ENCODE measurements around the gene KRT82. TPM values are rescaled to one million over a fixed set of nuclear protein-coding genes. Genes with fewer than 3 reads are reported as not detected.
"Not testable (repeated sequence)": the region's sequence is repeated elsewhere in the genome, so short reads cannot be mapped to it uniquely, and the experiment has no call there.

KRT82 gene
- polyA plus RNA-seq, 2 donors, result not detected

GRCh38 chr12:52350021-52350620 lies 56.0 kb downstream of the KRT82 start:
- Histone ChIP-seq H3K4me1 (ENCODE audit: control insufficient read depth in 2 of 2, insufficient read depth in 2 of 2, low read length in 1 of 2) (peaks cover 0 to 8% of the 10 kb centered on the region in 2 donors), H3K27ac (ENCODE audit: low read depth in 2 of 2, low read length in 1 of 2) (no peak overlapping the region), H3K36me3 (ENCODE audit: control insufficient read depth in 2 of 2, insufficient read depth in 2 of 2, low read length in 1 of 2) (no peaks in the 10 kb centered on the region), H3K4me3 (ENCODE audit: low read depth in 1 of 2, low read length in 2 of 2) (no peak overlapping the region), H3K9me3 (ENCODE audit: control insufficient read depth in 2 of 2, insufficient read depth in 1 of 2, low read depth in 1 of 2, low read length in 1 of 2) (no peaks in the 10 kb centered on the region), H3K27me3 (ENCODE audit: control insufficient read depth in 1 of 2, insufficient read depth in 2 of 2, low read length in 2 of 2) (no peaks in the 10 kb centered on the region)
- 94 to 95% methylated on average over 8 of the region's 8 CpGs for WGBS, 2 donors

GRCh38 chr12:52349196-52349595 lies 56.9 kb downstream of the KRT82 start:
- no peaks in the 10 kb centered on the region for H3K27me3 ChIP-seq (ENCODE audit: control insufficient read depth in 1 of 2, insufficient read depth in 2 of 2, low read length in 2 of 2)
- 69 to 71% methylated on average over 6 of the region's 6 CpGs for WGBS, 2 donors
- H3K27ac ChIP-seq (ENCODE audit: low read depth in 2 of 2, low read length in 1 of 2), result no peak overlapping the region
- H3K36me3 ChIP-seq (ENCODE audit: control insufficient read depth in 2 of 2, insufficient read depth in 2 of 2, low read length in 1 of 2), result no peaks in the 10 kb centered on the region
- H3K9me3 ChIP-seq (ENCODE audit: control insufficient read depth in 2 of 2, insufficient read depth in 1 of 2, low read depth in 1 of 2, low read length in 1 of 2), result no peaks in the 10 kb centered on the region
- H3K4me1 ChIP-seq (ENCODE audit: control insufficient read depth in 2 of 2, insufficient read depth in 2 of 2, low read length in 1 of 2), result peaks cover 0 to 8% of the 10 kb centered on the region in 2 donors
- H3K4me3 ChIP-seq (ENCODE audit: low read depth in 1 of 2, low read length in 2 of 2), result no peak overlapping the region

DNA sequence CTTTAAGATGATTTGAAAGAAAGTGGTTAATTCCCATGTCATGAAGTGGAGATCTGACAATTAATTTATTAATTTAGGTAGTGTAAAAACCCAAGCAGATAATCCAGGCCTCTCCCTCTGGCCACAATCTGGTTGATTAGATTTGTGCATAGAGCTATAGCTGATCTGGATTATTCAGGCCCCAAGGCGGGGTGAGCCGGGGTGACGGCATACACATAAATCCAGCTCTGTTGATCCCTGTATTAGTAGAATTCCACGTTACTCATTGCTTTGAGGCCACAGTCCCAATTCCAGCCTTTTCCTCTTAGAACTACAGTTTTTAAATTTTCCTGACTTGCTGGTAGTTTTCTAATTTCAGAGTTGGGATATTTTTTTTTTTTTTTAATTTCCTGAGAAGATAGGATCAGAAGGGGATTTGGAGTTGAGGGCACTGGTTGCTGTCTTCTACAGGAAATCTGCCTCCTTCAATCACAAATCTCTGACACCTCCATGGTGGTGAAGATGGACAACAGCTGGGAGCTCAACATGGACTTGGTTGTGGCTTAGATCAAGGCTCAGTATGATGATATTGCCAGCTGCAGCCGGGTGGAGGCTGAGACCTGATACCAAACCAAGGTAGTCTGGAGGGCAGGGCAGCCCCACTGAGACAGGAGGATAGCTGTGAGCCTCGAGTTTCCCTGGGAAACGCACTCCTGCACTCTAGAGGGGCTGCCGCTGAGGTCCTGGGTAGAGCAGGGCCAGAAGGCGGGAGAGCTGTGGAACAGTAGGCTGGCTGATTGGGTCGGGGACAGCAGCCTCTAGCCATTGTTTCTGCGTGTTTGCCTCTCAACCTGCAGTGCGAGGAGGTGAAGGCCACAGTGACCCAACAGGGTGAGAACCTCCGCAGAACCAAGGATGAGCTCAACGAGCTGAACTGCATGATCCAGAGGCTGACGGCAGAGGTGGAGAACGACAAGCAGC lies 58.3 kb downstream of the KRT82 start:
- peaks cover 0 to 6% of the 10 kb centered on the region in 2 donors for H3K4me1 ChIP-seq (ENCODE audit: control insufficient read depth in 2 of 2, insufficient read depth in 2 of 2, low read length in 1 of 2)
- no peaks in the 10 kb centered on the region for H3K27me3 ChIP-seq (ENCODE audit: control insufficient read depth in 1 of 2, insufficient read depth in 2 of 2, low read length in 2 of 2)
- WGBS, 2 donors, result 68 to 72% methylated on average over 16 of the region's 16 CpGs
- no peaks in the 10 kb centered on the region for H3K36me3 ChIP-seq (ENCODE audit: control insufficient read depth in 2 of 2, insufficient read depth in 2 of 2, low read length in 1 of 2)
- peak overlapping the region in 1 of 2 donors; percentile 1 for H3K27ac ChIP-seq (ENCODE audit: low read depth in 2 of 2, low read length in 1 of 2)
- H3K4me3 ChIP-seq (ENCODE audit: low read depth in 1 of 2, low read length in 2 of 2), result no peak overlapping the region
- H3K9me3 ChIP-seq (ENCODE audit: control insufficient read depth in 2 of 2, insufficient read depth in 1 of 2, low read depth in 1 of 2, low read length in 1 of 2), result peaks cover 0 to 3% of the 10 kb centered on the region in 2 donors

DNA sequence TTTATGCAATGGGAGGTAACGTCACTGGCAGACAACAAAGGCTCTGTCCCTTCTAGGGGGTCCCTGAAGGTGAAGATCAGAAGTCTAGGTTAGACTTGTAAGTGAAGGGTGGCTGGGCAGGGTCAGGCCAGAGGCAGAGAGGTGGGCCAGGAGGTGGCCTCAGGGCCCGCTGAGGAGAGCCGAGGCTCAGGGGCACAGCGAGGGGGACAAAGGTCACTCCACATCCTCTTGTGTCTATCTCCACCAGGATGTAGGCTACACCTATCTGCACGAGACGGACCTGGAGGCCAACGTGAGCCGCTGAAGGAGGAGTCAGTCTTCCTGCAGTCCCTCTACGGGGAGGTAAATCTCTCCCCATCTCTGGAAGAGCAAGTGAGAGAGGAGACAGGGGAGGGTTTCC lies 59.1 kb downstream of the KRT82 start:
- Histone ChIP-seq H3K27me3 (ENCODE audit: control insufficient read depth in 1 of 2, insufficient read depth in 2 of 2, low read length in 2 of 2) (no peaks in the 10 kb centered on the region), H3K9me3 (ENCODE audit: control insufficient read depth in 2 of 2, insufficient read depth in 1 of 2, low read depth in 1 of 2, low read length in 1 of 2) (peaks cover 0 to 3% of the 10 kb centered on the region in 2 donors), H3K4me1 (ENCODE audit: control insufficient read depth in 2 of 2, insufficient read depth in 2 of 2, low read length in 1 of 2) (peaks cover 0 to 5% of the 10 kb centered on the region in 2 donors), H3K4me3 (ENCODE audit: low read depth in 1 of 2, low read length in 2 of 2) (no peak overlapping the region), H3K27ac (ENCODE audit: low read depth in 2 of 2, low read length in 1 of 2) (no peak overlapping the region), H3K36me3 (ENCODE audit: control insufficient read depth in 2 of 2, insufficient read depth in 2 of 2, low read length in 1 of 2) (no peaks in the 10 kb centered on the region)
- 76 to 87% methylated on average over 9 of the region's 9 CpGs for WGBS, 2 donors

DNA sequence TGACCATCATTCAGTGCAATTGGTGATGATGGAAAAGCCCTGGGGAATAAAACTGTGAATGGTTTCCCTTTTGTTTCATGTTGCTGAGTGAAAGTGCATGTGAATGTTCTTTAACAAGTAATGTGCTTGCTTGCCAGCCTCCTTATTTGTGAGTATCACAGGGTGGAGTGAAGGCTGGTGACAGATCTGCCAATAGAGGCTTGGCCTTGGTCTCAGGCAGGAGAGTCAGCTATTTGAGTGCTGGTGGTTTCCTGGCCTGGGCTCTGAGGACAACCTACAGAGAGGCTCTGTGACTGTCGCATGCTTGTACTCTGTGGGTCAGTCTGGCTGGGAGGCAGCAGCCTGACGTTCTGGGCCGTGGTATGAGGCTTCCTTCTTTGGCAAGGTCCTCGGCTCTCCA lies 59.5 kb downstream of the KRT82 start:
- 49 to 64% methylated on average over 4 of the region's 4 CpGs for WGBS, 2 donors
- Histone ChIP-seq H3K27me3 (ENCODE audit: control insufficient read depth in 1 of 2, insufficient read depth in 2 of 2, low read length in 2 of 2) (no peaks in the 10 kb centered on the region), H3K4me1 (ENCODE audit: control insufficient read depth in 2 of 2, insufficient read depth in 2 of 2, low read length in 1 of 2) (peaks cover 0 to 5% of the 10 kb centered on the region in 2 donors), H3K4me3 (ENCODE audit: low read depth in 1 of 2, low read length in 2 of 2) (no peak overlapping the region), H3K27ac (ENCODE audit: low read depth in 2 of 2, low read length in 1 of 2) (no peak overlapping the region), H3K36me3 (ENCODE audit: control insufficient read depth in 2 of 2, insufficient read depth in 2 of 2, low read length in 1 of 2) (no peaks in the 10 kb centered on the region), H3K9me3 (ENCODE audit: control insufficient read depth in 2 of 2, insufficient read depth in 1 of 2, low read depth in 1 of 2, low read length in 1 of 2) (peaks cover 0 to 3% of the 10 kb centered on the region in 2 donors)

DNA sequence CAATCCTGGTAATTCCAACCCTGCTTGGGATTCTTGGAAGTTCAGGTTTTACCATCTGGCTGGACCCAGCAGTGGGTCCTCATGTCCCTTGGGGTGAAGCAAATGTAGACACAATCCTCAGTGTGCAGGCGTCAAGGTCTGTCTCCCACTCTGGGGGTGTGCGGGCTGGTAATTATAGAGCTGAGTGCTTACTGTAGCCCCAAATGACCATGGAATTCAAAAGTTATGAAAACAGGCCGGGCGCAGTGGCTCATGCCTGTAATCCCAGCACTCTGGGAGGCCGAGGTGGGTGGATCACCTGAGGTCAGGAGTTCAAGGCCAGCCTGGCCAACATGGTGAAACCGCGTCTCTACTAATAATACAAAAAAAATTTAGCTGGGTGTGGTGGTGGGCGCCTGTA lies 61.1 kb downstream of the KRT82 start:
- not testable (repeated sequence) for H3K4me3 ChIP-seq (ENCODE audit: low read depth in 1 of 2, low read length in 2 of 2); H3K27ac ChIP-seq (ENCODE audit: low read depth in 2 of 2, low read length in 1 of 2); H3K36me3 ChIP-seq (ENCODE audit: control insufficient read depth in 2 of 2, insufficient read depth in 2 of 2, low read length in 1 of 2); H3K9me3 ChIP-seq (ENCODE audit: control insufficient read depth in 2 of 2, insufficient read depth in 1 of 2, low read depth in 1 of 2, low read length in 1 of 2); H3K4me1 ChIP-seq (ENCODE audit: control insufficient read depth in 2 of 2, insufficient read depth in 2 of 2, low read length in 1 of 2); H3K27me3 ChIP-seq (ENCODE audit: control insufficient read depth in 1 of 2, insufficient read depth in 2 of 2, low read length in 2 of 2)
- WGBS, 2 donors, result 83% methylated on average over 8 of the region's 8 CpGs

- no peaks in the 10 kb centered on the region for H3K27me3 ChIP-seq (ENCODE audit: control insufficient read depth in 1 of 2, insufficient read depth in 2 of 2, low read length in 2 of 2)
- H3K27ac ChIP-seq (ENCODE audit: low read depth in 2 of 2, low read length in 1 of 2), result no peak overlapping the region
- H3K36me3 ChIP-seq (ENCODE audit: control insufficient read depth in 2 of 2, insufficient read depth in 2 of 2, low read length in 1 of 2), result no peaks in the 10 kb centered on the region
- 94 to 96% methylated on average over 12 of the region's 12 CpGs for WGBS, 2 donors
- peaks cover 0 to 3% of the 10 kb centered on the region in 2 donors for H3K9me3 ChIP-seq (ENCODE audit: control insufficient read depth in 2 of 2, insufficient read depth in 1 of 2, low read depth in 1 of 2, low read length in 1 of 2)
- peaks cover 0 to 2% of the 10 kb centered on the region in 2 donors for H3K4me1 ChIP-seq (ENCODE audit: control insufficient read depth in 2 of 2, insufficient read depth in 2 of 2, low read length in 1 of 2)
- no peak overlapping the region for H3K4me3 ChIP-seq (ENCODE audit: low read depth in 1 of 2, low read length in 2 of 2)
Measured at GRCh38 chr12:52344111-52344510, 62.0 kb downstream of the KRT82 start.

Other genes with a start within 250 kb of the KRT82 start
- gene KRT80, start 214.3 kb downstream of the KRT82 start, polyA plus RNA-seq, result 10 to 100 TPM; 40.9 to 53.9 TPM
- 100 to 1,000 TPM; 153 to 213 TPM for gene KRT7, start 173.1 kb downstream of the KRT82 start, polyA plus RNA-seq
- under 1 TPM; 0.04 to 0.10 TPM for gene KRT86, start 131.7 kb downstream of the KRT82 start, polyA plus RNA-seq
- under 1 TPM; 0.05 to 0.08 TPM for gene KRT81, start 114.8 kb downstream of the KRT82 start, polyA plus RNA-seq
- not detected for gene KRT83, start 84.9 kb downstream of the KRT82 start, polyA plus RNA-seq
- gene KRT85, start 38.9 kb downstream of the KRT82 start, polyA plus RNA-seq, result not detected
- gene KRT84, start 20.7 kb downstream of the KRT82 start, polyA plus RNA-seq, result under 1 TPM in 1 of 2 donors, not detected in 1; 0.02 TPM
- gene KRT75, start 28.0 kb upstream of the KRT82 start, polyA plus RNA-seq, result under 1 TPM; 0.08 to 0.19 TPM
- 100 to 1,000 TPM; 106 to 453 TPM for gene KRT6B, start 45.8 kb upstream of the KRT82 start, polyA plus RNA-seq
- 100 to 1,000 TPM; 229 to 427 TPM for gene KRT6C, start 67.5 kb upstream of the KRT82 start, polyA plus RNA-seq
- 1,000 to 10,000 TPM in 1 of 2 donors, 100 to 1,000 TPM in 1; 945 to 7,628 TPM for gene KRT6A, start 86.9 kb upstream of the KRT82 start, polyA plus RNA-seq
- 1,000 to 10,000 TPM; 3,653 to 6,695 TPM for gene KRT5, start 114.1 kb upstream of the KRT82 start, polyA plus RNA-seq
- not detected for gene KRT71, start 146.8 kb upstream of the KRT82 start, polyA plus RNA-seq
- under 1 TPM; 0.07 to 0.24 TPM for gene KRT74, start 167.5 kb upstream of the KRT82 start, polyA plus RNA-seq
- gene KRT72, start 195.1 kb upstream of the KRT82 start, polyA plus RNA-seq, result not detected
- not detected for gene KRT73, start 212.2 kb upstream of the KRT82 start, polyA plus RNA-seq
- under 1 TPM; 0.09 to 0.12 TPM for gene KRT2, start 245.9 kb upstream of the KRT82 start, polyA plus RNA-seq

Measured in esophagus (tissue), 2 donors.